GM23338 (cell line): Measurements from ENCODE around the gene DIAPH3. TPM values are rescaled to one million over a fixed set of nuclear protein-coding genes. Genes with fewer than 3 reads are reported as not detected.

Source experiments
- ATAC-seq: fragments of 200-7000 bp; cut with Tn5 transposase; 3 replicates; pipeline ENCODE4 v1.9.1; 2020
- DNase-seq: peaks from one replicate; pipeline ENCODE4 v3.0.0-alpha.2; 2015; ENCODE audit warnings: low spot score
- H2AFZ ChIP-seq: fragments of 200-600 bp; sonication (generic); 2 replicates; pipeline ENCODE4 v1.8.0; 2016; ENCODE audit warnings: antibody characterized with exemption, mild to moderate bottlenecking, moderate library complexity
- H3F3A ChIP-seq: fragments of 200-600 bp; sonication (generic); replicated peaks from 2 replicates; pipeline ENCODE4 v1.8.0; 2017; ENCODE audit warnings: antibody characterized with exemption, mixed run types, low read depth
- H3K27ac ChIP-seq: fragments of 200-600 bp; sonication (generic); 2 replicates; pipeline ENCODE4 v1.6.1; 2016; ENCODE audit warnings: low read depth
- H3K27me3 ChIP-seq: fragments of 200-600 bp; sonication (generic); 2 replicates; pipeline ENCODE4 v1.8.0; 2016; ENCODE audit warnings: mild to moderate bottlenecking, mixed run types, moderate library complexity; ENCODE audit not compliant: insufficient read depth
- H3K36me3 ChIP-seq: fragments of 200-600 bp; sonication (generic); 2 replicates; pipeline ENCODE4 v1.8.0; 2016; ENCODE audit warnings: mild to moderate bottlenecking; ENCODE audit not compliant: insufficient read depth
- H3K4me1 ChIP-seq: fragments of 200-600 bp; sonication (generic); 2 replicates; pipeline ENCODE4 v1.8.0; 2016; ENCODE audit warnings: mild to moderate bottlenecking, moderate library complexity; ENCODE audit not compliant: insufficient read depth
- H3K4me2 ChIP-seq: fragments of 200-600 bp; sonication (generic); 2 replicates; pipeline ENCODE4 v1.7.1; 2017; ENCODE audit warnings: mixed run types
- H3K4me3 ChIP-seq: fragments of 200-600 bp; sonication (generic); 2 replicates; pipeline ENCODE4 v1.6.1; 2016; ENCODE audit warnings: mixed run types
- H3K79me2 ChIP-seq: fragments of 200-600 bp; sonication (generic); replicated peaks from 2 replicates; pipeline ENCODE4 v1.8.0; 2017; ENCODE audit warnings: mild to moderate bottlenecking; ENCODE audit not compliant: insufficient read depth
- H3K9me2 ChIP-seq: fragments of 200-600 bp; sonication (generic); 2 replicates; pipeline ENCODE4 v1.8.0; 2017; ENCODE audit not compliant: insufficient read depth
- H4K20me1 ChIP-seq: fragments of 200-600 bp; sonication (generic); replicated peaks from 2 replicates; pipeline ENCODE4 v1.8.0; 2017; ENCODE audit warnings: mild to moderate bottlenecking; ENCODE audit not compliant: insufficient read depth
- H3K27ac Mint-ChIP-seq: 2 replicates; pipeline ENCODE4 v1.8.0; 2020; ENCODE audit warnings: inconsistent platforms, mild to moderate bottlenecking, moderate library complexity, mixed read lengths
- H3K27me3 Mint-ChIP-seq: 3 replicates; pipeline ENCODE4 v1.8.0; 2022; ENCODE audit warnings: low read depth, mild to moderate bottlenecking, moderate library complexity, mixed read lengths, inconsistent platforms; ENCODE audit not compliant: insufficient read depth, poor library complexity
- H3K36me3 Mint-ChIP-seq: 3 replicates; pipeline ENCODE4 v1.8.0; 2021; ENCODE audit warnings: low read depth, mild to moderate bottlenecking, inconsistent platforms, moderate library complexity, mixed read lengths
- H3K4me1 Mint-ChIP-seq: 3 replicates; pipeline ENCODE4 v1.8.0; 2020; ENCODE audit warnings: mild to moderate bottlenecking, inconsistent platforms, mixed read lengths
- H3K4me3 Mint-ChIP-seq: 3 replicates; pipeline ENCODE4 v1.8.0; 2021; ENCODE audit warnings: moderate library complexity, mild to moderate bottlenecking, inconsistent platforms, mixed read lengths
- H3K9me3 Mint-ChIP-seq: 3 replicates; pipeline ENCODE4 v1.8.0; 2020; ENCODE audit warnings: moderate library complexity, mild to moderate bottlenecking, inconsistent platforms, mixed read lengths
- STAT1 ChIP-seq: IDR thresholded peaks from one replicate; pipeline ENCODE4 v1.6.1; 2016; ENCODE audit warnings: antibody characterized with exemption; ENCODE audit not compliant: unreplicated experiment
- ZNF114 ChIP-seq: fragments of 250-450 bp; sonication (Bioruptor Pico); IDR thresholded peaks from 2 replicates; pipeline ENCODE4 v1.5.0; 2020; ENCODE audit warnings: mild to moderate bottlenecking, moderate library complexity
- ZNF331 ChIP-seq: fragments of 250-450 bp; sonication (Bioruptor Pico); IDR thresholded peaks from 2 replicates; pipeline ENCODE4 v1.5.0; 2020; ENCODE audit warnings: low read depth, mild to moderate bottlenecking, moderate library complexity
- polyA plus RNA-seq: library from polyadenylated mRNA; unstranded; fragments of >200 nt; fragmentation: Nextera tagmentation; extraction: Ambion mirVana; gene quantifications from 2 replicates; pipeline ENCODE4 v1.2.1, GENCODE V29; 2016
- total RNA-seq: library from RNA; depleted of rRNA; stranded (reverse); fragments of >200 nt; shearing (Covaris generic); gene quantifications from 2 replicates; pipeline ENCODE4 v1.2.3, GENCODE V29; 2014
- TF ChIP-seq, protein P1 (sequence below): IDR thresholded peaks from one replicate; pipeline ENCODE4 v1.6.1; 2018; ENCODE audit warnings: antibody characterized with exemption; ENCODE audit not compliant: unreplicated experiment
- TF ChIP-seq, protein P2 (sequence below): fragments of 250-450 bp; sonication (Bioruptor Pico); IDR thresholded peaks from 2 replicates; pipeline ENCODE4 v1.5.0; 2020; ENCODE audit warnings: mild to moderate bottlenecking, moderate library complexity

The DIAPH3 gene
- total and polyA plus RNA-seq, 2 experiments from 2014 or later, result 23.4 to 30.2 TPM

DNA sequence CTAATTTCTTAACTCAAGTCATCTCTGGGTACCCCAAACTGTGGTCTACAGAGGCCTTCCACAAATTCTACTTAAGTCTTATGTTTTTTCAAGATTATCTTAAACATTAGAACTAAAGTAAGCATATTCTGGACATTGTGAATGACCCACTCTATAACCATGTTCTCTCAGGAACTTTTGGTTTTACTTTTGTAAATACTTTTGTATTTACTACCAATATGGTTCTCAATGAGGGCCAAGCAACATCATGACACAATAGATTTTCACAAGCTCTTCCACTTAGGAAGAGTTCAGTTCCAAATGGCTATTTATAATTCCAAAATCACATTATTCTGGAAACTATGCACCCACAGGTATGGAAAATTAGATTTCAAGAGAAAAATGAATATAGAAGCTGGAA lies 10.8 kb downstream of the DIAPH3 start:
- no peaks in the 10 kb centered on the region for H3K9me3 Mint-ChIP-seq
- H3K9me2 ChIP-seq, result no peaks in the 10 kb centered on the region
- no peak overlapping the region for H2AFZ ChIP-seq

More for the DNA sequence above, 10.8 kb downstream of the DIAPH3 start:
- Histone ChIP-seq H4K20me1 (no peaks in the 10 kb centered on the region; the same call in 1 of the 2 replicates), H3K4me3 (no peak overlapping the region), H3K79me2 (peaks cover 98% of the 10 kb centered on the region), H3K27ac (no peak overlapping the region), H3K4me1 (peaks cover 7% of the 10 kb centered on the region; the same call in 1 of the 2 replicates), H3K4me2 (no peak overlapping the region), H3K36me3 (no peaks in the 10 kb centered on the region), H3F3A (no peaks in the 10 kb centered on the region), H3K27me3 (no peaks in the 10 kb centered on the region)
- no peak overlapping the region for H3K27ac Mint-ChIP-seq
- ATAC-seq, result no peak
- H3K4me3 Mint-ChIP-seq, result no peak overlapping the region
- peaks cover 11% of the 10 kb centered on the region; the same call in 2 of the 3 replicates for H3K4me1 Mint-ChIP-seq
- TF ChIP-seq ZNF331 (CRISPR knock-in tag) (no peak), STAT1 (no peak), ZNF114 (no peak)
- TF ChIP-seq, protein P1, sequence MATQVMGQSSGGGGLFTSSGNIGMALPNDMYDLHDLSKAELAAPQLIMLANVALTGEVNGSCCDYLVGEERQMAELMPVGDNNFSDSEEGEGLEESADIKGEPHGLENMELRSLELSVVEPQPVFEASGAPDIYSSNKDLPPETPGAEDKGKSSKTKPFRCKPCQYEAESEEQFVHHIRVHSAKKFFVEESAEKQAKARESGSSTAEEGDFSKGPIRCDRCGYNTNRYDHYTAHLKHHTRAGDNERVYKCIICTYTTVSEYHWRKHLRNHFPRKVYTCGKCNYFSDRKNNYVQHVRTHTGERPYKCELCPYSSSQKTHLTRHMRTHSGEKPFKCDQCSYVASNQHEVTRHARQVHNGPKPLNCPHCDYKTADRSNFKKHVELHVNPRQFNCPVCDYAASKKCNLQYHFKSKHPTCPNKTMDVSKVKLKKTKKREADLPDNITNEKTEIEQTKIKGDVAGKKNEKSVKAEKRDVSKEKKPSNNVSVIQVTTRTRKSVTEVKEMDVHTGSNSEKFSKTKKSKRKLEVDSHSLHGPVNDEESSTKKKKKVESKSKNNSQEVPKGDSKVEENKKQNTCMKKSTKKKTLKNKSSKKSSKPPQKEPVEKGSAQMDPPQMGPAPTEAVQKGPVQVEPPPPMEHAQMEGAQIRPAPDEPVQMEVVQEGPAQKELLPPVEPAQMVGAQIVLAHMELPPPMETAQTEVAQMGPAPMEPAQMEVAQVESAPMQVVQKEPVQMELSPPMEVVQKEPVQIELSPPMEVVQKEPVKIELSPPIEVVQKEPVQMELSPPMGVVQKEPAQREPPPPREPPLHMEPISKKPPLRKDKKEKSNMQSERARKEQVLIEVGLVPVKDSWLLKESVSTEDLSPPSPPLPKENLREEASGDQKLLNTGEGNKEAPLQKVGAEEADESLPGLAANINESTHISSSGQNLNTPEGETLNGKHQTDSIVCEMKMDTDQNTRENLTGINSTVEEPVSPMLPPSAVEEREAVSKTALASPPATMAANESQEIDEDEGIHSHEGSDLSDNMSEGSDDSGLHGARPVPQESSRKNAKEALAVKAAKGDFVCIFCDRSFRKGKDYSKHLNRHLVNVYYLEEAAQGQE, result no peak
- TF ChIP-seq, protein P2, sequence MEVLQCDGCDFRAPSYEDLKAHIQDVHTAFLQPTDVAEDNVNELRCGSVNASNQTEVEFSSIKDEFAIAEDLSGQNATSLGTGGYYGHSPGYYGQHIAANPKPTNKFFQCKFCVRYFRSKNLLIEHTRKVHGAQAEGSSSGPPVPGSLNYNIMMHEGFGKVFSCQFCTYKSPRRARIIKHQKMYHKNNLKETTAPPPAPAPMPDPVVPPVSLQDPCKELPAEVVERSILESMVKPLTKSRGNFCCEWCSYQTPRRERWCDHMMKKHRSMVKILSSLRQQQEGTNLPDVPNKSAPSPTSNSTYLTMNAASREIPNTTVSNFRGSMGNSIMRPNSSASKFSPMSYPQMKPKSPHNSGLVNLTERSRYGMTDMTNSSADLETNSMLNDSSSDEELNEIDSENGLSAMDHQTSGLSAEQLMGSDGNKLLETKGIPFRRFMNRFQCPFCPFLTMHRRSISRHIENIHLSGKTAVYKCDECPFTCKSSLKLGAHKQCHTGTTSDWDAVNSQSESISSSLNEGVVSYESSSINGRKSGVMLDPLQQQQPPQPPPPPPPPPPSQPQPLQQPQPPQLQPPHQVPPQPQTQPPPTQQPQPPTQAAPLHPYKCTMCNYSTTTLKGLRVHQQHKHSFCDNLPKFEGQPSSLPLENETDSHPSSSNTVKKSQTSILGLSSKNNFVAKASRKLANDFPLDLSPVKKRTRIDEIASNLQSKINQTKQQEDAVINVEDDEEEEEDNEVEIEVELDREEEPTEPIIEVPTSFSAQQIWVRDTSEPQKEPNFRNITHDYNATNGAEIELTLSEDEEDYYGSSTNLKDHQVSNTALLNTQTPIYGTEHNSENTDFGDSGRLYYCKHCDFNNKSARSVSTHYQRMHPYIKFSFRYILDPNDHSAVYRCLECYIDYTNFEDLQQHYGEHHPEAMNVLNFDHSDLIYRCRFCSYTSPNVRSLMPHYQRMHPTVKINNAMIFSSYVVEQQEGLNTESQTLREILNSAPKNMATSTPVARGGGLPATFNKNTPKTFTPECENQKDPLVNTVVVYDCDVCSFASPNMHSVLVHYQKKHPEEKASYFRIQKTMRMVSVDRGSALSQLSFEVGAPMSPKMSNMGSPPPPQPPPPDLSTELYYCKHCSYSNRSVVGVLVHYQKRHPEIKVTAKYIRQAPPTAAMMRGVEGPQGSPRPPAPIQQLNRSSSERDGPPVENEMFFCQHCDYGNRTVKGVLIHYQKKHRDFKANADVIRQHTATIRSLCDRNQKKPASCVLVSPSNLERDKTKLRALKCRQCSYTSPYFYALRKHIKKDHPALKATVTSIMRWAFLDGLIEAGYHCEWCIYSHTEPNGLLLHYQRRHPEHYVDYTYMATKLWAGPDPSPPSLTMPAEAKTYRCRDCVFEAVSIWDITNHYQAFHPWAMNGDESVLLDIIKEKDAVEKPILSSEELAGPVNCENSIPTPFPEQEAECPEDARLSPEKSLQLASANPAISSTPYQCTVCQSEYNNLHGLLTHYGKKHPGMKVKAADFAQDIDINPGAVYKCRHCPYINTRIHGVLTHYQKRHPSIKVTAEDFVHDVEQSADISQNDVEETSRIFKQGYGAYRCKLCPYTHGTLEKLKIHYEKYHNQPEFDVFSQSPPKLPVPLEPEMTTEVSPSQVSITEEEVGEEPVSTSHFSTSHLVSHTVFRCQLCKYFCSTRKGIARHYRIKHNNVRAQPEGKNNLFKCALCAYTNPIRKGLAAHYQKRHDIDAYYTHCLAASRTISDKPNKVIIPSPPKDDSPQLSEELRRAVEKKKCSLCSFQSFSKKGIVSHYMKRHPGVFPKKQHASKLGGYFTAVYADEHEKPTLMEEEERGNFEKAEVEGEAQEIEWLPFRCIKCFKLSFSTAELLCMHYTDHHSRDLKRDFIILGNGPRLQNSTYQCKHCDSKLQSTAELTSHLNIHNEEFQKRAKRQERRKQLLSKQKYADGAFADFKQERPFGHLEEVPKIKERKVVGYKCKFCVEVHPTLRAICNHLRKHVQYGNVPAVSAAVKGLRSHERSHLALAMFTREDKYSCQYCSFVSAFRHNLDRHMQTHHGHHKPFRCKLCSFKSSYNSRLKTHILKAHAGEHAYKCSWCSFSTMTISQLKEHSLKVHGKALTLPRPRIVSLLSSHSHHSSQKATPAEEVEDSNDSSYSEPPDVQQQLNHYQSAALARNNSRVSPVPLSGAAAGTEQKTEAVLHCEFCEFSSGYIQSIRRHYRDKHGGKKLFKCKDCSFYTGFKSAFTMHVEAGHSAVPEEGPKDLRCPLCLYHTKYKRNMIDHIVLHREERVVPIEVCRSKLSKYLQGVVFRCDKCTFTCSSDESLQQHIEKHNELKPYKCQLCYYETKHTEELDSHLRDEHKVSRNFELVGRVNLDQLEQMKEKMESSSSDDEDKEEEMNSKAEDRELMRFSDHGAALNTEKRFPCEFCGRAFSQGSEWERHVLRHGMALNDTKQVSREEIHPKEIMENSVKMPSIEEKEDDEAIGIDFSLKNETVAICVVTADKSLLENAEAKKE (CRISPR knock-in tag), result no peak
- peaks cover 2% of the 10 kb centered on the region for H3K27me3 Mint-ChIP-seq
- DNase-seq, result no peak
- H3K36me3 Mint-ChIP-seq, result no peaks in the 10 kb centered on the region; the same call in 2 of the 3 replicates
